Fibroblast of upper back skin (primary cell): ENCODE results near the gene GPR55.

Experiments used
- DNase-seq: peaks from one replicate; pipeline ENCODE4 v3.0.0-alpha.2; 2013

GPR55 gene

DNA sequence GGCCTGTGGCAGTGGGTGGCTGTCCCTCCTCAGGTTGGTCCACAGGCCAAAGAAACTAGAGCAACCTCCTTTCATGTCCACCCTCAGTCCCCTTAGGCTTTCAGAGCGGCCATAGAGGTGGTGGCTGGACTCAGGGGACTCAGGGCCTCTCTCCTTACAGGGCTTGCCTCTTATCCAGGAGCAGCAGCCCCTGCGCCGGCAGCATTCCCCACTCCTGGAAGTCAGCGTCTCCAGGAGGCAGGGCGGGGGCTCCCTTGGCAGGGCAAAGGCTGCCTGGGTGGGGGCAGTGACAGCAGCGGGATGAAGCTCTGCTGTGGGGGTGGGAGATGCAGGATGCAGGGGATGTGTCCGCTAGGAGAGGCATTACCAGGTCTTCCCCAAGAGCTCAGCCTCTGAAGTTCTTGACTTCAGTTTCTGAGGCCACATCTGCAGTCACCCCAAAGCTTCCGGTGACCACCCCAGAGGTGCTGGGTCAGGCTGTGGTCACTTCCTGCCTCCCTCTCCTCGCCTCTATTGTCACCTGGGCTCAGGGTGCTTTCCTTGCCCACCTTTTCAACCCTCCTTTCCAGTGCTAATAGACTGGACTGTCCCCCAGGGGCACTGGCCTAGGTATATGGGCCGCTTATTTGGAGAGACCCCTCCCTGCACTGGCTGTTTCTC lies 8.6 kb upstream of the GPR55 start:
- DNase-seq = no peak

DNA sequence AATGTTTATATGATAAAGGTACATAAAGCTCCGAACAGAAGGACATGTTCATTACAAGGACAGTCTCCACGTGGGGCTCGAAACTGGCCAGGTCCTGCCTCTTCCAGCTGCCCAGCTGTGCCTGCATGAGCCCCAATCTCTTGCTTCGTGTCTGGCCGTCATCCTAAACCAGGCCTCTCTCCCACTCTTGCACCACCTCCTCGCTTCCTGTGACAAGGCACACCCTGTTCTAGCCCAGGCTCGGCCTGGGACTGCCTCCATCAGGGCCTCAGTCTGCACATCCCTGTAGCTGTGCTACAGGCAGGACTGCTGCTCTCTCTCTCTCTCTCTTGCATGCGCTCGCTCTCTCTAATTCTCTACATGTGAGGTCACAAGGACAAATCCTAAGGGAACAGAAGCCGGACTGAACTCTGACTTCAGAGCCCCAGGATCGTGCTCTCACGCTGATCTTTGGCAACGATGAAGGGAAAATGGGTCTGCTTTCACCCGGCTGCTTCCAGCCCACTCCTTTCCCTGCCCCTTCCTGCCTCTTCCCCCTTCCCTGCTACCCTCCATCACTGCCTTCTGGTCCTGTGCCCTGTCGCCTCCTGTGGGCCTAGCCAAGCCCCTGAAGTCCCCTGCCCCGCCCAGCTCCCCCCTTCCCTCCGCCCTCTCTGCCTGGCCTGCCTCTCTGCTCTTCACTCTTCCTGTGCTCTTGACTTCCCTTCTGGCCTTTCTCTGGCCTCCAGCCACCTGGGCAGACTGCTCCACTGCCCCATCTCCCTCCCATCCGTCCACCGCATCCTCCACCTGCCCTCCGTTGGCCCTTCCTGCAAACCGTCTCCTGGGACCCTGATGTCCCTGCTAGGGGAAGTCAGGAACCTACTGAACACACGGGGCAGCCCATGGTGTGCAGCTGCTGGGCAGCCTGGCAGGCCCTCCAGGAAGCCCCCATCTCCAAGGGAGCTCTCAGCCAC lies 7.8 kb upstream of the GPR55 start:
- peak; percentile 35 for DNase-seq

DNA sequence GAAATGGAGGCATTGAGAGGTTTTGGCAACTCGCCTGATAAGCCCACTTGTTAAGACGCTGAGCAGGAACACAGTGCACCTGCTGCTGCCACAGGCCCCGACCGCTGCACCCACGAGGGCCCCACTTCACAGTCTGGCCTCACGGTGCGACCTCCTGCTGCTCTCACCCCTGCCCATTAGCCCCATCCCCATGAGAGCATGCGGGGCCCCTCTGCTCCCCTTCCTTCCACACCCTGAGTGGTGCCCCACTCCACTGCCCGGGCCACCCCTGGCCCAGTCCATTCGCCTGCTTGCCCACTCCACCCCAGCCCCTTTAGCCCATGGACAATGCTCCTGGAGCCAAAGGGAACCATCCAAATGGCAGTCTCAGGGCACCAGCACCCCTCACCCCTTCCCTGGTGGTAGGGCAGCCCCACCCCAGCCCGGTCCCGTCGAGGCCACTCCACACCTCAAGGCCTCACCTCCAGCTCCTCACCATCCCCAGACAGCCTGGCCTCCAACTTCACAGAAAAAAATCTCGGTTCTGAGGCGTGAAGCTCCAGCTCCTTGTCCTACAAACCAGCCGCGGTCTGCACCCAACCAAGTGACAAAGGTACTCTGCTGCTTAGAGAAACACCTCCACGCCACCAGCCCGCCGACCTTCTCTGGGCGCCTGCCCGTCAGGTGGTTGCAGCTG lies 6.7 kb upstream of the GPR55 start:
- no peak for DNase-seq

DNA sequence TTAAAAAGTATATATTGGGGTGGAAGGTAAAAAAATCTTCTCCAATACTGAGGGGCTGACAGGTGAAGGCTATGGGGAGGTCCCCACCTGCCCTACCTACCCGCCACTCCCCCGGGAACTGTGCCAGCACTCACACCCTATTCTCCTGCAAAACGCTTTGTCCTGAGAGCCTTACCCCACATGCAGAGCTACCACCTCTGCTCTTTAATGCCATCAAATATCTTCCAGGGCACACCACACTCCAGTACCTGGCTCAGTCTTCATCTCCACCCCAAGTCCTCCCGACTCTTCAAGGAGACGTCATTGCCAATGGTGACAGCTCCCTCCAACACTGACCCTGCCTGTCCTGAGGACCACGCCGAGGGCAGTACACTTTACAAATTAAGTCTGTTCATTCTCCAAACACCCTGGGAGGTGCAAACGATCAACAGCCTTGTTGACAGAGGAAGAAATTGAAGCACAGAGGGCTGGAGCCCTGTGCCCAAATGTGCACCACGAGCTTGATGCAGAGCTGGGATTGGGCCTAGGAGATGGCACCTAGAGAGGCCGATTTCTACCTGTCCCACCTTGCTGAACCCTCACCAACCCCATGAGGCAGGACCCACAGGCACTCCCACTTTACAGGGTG lies 6.0 kb upstream of the GPR55 start:
- no peak for DNase-seq

GRCh38 chr2:230930149-230930780 lies 5.2 kb upstream of the GPR55 start:
- DNase-seq = no peak

- no peak for DNase-seq
Observed at GRCh38 chr2:230929381-230930148, 4.5 kb upstream of the GPR55 start.

DNA sequence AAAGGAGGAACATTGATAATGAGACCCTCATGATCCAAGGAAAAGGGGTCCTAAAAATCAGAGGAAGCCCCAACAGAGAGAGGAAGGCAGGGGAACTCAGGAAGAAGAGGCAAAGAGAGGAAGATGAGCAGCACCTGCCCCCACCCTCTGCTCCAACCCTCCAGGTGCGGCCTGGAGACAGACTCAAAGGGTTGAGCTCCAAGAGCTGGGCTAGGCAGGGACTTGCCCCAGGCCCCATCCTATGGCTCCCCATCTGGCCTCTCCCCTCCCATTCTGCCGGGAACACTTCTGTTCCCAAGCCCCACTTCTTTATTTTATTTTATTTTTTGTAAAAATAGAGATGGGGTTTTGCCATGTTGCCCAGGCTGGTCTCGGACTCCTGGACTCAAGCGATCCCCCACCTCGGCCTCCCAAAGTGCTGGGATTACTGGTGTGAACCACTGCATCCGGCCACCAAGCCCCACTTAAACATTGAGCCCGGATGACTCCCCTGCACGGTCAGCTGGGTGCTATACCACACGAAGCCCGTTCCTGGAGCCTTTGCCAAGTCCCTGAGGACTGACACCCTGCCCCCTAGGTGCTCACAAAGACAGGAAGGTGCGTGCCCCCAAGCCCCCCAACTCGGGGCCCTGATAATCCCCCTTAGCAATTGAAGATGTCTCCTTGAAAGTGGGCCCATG lies 3.8 kb upstream of the GPR55 start:
- DNase-seq = no peak

- DNase-seq = no peak
Observed at GRCh38 chr2:230927711-230928341, 2.8 kb upstream of the GPR55 start.

- DNase-seq = no peak
Observed at GRCh38 chr2:230925879-230926765, 1.1 kb upstream of the GPR55 start.

DNA sequence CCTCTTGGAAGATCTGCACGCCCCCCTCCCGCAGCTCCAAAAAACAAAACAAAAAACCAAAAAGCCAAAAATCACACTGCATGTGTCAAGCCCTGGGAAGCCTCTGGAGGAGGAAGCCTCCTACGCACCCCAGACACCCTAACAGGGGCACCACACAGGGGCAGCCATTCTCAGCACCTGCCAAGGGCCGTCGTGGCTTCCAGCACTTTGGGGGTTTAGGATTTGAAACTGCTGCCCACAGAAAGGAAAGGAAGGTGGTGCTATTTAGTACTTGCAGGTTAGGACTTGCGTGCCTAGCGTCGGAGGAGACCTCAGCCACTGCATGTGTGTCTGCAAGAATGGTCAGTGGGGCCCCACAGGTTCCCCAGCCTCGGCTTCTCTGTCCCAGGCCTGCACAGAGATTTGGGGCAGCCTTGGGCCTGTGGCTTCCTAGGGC lies 419 bp upstream of the GPR55 start:
- DNase-seq = no peak

- no peak for DNase-seq
Observed at GRCh38 chr2:230924092-230924469, 961 bp downstream of the GPR55 start.

- no peak for DNase-seq
Observed at GRCh38 chr2:230922951-230923717, 1.9 kb downstream of the GPR55 start.

DNA sequence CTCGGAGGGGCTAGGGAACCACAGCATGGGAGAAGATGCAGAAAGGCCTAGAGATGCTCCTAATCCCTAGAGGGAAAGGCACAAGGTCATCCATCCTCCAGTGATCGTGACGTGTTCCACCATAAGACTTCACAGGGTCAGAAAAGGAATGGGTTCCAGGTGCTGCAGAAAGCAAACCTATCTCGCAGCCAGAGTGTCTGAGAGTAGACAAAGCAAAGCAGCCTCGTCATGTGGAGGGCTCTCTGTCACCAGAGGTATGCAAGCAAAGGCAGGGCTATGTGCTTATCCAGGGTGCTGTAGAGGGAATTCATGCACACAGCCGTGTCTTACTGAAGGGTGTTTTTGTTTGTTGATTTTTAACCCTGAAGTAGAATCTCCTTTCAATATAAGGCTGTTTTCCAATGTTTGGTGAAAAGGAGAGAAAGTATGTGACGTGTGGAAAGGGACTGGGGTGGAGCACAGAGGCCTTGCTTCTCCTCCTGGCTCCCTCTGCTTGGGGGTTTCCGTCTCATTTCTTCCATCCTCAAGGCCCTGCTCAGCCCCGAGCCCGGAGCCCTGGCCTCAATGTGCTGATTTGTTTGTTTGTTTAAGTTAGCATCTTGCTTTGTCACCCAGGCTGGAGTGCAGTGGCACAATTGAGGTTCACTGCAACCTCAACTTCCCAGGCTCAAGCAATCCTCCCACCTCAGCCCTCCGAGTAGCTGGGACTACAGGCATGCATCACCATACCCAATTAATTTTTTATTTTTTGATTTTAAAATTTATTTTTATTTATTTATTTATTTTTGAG lies 3.0 kb downstream of the GPR55 start:
- no peak for DNase-seq

DNA sequence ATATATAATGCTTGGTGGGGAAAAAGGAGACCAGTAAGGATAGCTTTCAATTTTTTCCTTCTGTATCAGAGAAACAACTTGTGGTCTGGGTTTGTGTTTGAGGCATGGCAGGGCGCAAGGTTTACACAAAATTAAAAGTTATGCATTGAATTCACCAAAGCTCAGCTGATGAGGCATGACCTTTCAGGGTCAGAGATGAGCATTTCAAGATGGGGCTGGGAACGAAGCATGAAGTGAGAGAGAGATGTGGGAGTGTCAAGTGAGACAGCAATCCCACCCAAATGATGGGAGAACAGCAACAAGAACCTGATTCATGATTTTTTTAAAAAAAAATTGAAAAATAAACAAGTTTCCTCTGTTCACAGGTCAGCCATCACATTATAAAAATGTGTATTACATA lies 4.9 kb downstream of the GPR55 start:
- DNase-seq = no peak

DNA sequence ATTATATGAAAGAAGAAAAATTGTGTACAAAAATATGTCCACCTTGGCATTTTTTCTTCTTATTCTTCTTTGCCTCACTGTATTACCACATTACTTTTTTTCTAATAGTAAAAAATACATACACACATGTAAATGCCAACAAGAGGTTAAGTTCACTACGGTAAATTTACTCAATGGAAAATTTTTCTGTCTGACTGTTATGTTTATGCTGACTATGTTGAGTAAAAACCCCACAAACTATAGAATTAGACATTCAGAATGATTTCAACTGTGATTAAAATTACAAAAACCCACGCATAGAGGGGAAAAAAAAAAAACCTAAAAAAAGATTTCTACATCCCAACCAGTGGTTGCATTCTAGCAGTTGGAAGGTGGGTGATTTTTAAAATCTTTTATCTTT lies 5.4 kb downstream of the GPR55 start:
- no peak for DNase-seq

DNA sequence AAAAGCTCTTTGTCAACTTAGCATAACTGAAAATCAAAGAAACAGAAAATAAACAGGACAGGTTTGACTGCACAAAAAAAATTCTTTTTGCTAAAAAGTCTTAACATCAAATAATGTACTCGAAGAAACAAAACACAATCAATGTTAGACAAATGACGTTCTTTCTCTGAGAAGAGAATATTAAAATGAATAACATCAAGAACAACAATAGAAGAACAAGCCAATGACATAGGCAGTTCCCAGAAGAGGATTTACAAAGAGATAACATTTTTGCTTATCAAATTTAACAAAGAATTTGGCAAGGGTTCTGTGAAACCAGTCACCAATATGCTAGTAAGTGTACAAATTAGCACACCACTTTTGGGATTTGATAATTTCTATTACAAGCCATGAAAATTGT lies 5.8 kb downstream of the GPR55 start:
- no peak for DNase-seq

DNA sequence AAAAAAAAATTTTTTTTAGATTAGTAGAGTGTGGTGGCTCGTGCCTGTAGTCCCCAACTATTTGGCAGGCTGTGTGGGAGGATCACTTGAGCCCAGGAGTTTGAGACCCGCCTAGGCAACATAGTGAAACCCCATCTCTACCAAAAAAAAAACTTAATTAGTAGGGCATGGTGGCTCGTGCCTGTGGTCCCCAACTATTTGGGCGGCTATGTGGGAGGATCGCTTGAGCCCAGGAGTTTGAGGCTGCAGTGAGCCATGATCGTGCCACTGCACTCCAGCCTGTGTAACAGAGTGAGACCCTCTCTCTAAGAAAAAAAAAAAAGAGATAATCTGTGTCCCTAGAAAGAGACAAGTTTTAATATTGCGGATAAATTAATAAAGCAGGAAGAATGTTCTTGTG lies 8.8 kb downstream of the GPR55 start:
- DNase-seq = no peak

DNA sequence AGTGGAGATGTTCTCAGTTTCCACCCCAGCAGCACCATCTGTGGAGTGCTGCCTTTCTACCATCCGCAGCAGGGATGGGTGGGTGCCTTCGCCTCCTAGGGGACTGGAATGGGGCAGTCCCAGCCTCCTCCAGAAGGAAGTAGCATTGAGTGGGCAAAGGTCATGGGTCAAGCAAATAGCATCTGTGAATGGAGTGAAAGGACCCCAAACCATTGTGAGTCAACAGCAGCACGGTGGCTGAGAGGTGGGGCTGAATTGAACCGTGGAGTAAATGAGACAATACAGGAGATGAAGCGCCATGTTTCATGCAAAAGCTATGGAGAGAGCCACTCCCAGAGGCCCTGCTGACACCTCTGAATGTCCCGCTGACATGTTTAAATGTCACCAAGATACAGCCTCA lies 9.7 kb downstream of the GPR55 start:
- no peak for DNase-seq
